Psoas muscle (tissue), 8 donors: Measurements from ENCODE around the gene KIRREL3. TPM values are rescaled to one million over a fixed set of nuclear protein-coding genes. Genes with fewer than 3 reads are reported as not detected.
"Not testable (repeated sequence)": the region's sequence is repeated elsewhere in the genome, so short reads cannot be mapped to it uniquely, and the experiment has no call there.

Experiments
- ATAC-seq, 4 donors: fragments of 200-7000 bp; cut with Tn5 transposase; one replicate each; pipeline ENCODE4 v1.9.1; 2020; ENCODE audit warnings: moderate library complexity in 3 of 4, mild to moderate bottlenecking in 2 of 4
- DNase-seq, 2 donors: peaks; one replicate each; pipeline ENCODE4 v3.0.0-alpha.2; 2020
- H3K27ac ChIP-seq: fragments of 200-600 bp; one replicate; pipeline ENCODE4 v1.8.0; 2022
- H3K27me3 ChIP-seq, 3 donors: fragments of 200-600 bp in 1 of 3; one replicate each; pipeline versions ENCODE4 v1.6.1 to v1.8.0; 2013 to 2022; ENCODE audit warnings: low read length in 2 of 3, mild to moderate bottlenecking in 2 of 3, moderate library complexity in 1 of 3; ENCODE audit not compliant: insufficient read depth in 3 of 3
- H3K36me3 ChIP-seq, 2 donors: fragments of 200-600 bp in 1 of 2; one replicate each; pipeline versions ENCODE4 v1.6.1 to v1.8.0; 2013 to 2022; ENCODE audit warnings: low read depth in 1 of 2, mild to moderate bottlenecking in 1 of 2, moderate library complexity in 1 of 2; ENCODE audit not compliant: insufficient read depth in 1 of 2
- H3K4me1 ChIP-seq: fragments of 200-600 bp; one replicate; pipeline ENCODE4 v1.8.0; 2022
- H3K4me3 ChIP-seq: fragments of 200-600 bp; one replicate; pipeline ENCODE4 v1.8.0; 2022; ENCODE audit warnings: mild to moderate bottlenecking
- H3K9me3 ChIP-seq: fragments of 200-600 bp; one replicate; pipeline ENCODE4 v1.8.0; 2022
- whole genome bisulfite sequencing, 3 donors: extraction: QIAGEN DNeasy Blood & Tissue Kit; methylation state at CpG; one replicate each; pipeline versions ENCODE4 v1.1.6 to v1.1.7; 2013; 5-methylcytosine and 5-hydroxymethylcytosine counted together
- intact Hi-C, 2 donors: fragments of 100-400 bp; cut with DNase I; formaldehyde crosslinking; loops; one replicate each; pipeline versions ENCODE4 v1.11.0 to v1.14.2; 2022
- polyA plus RNA-seq, 3 donors: library from polyadenylated mRNA; stranded (reverse); fragments of 200-250 nt; gene quantifications; one replicate each; pipeline ENCODE4 v1.2.3, GENCODE V29; 2013
- total RNA-seq, 4 donors: library from RNA; stranded (reverse); fragmentation: NEBNext Ultra II Directional in 2 of 4; extraction: Animal tissue kit (Norgen Biotek cat#: 25700) in 2 of 4; gene quantifications; one replicate each; pipeline versions ENCODE4 v1.2.1 to v1.2.4, GENCODE V29; 2021 to 2023
- TF ChIP-seq, protein P1 (sequence below): fragments of 200-600 bp; IDR thresholded peaks from one replicate; pipeline ENCODE4 v1.8.0; 2022; ENCODE audit warnings: antibody characterized with exemption
- donor health status: healthy with polysubstance abuse.
- donor health status: DM: no; HTN: no; CAD: no; lungs with moderate emphysema.
- donor health status: Bipolar disorder and iron deficiency.
- donor health status: healthy.
- donor health status: DM: yes; HTN: yes; CAD: no.
- donor health status: DM: no; HTN: no; CAD: no.
- donor health status: DM: no; HTN: no; CAD: no.
- donor health status: DM: yes; HTN: yes; CAD: no.

The KIRREL3 gene
- total and polyA plus RNA-seq, 7 donors, result 0.04 TPM; not detected in 6

DNA sequence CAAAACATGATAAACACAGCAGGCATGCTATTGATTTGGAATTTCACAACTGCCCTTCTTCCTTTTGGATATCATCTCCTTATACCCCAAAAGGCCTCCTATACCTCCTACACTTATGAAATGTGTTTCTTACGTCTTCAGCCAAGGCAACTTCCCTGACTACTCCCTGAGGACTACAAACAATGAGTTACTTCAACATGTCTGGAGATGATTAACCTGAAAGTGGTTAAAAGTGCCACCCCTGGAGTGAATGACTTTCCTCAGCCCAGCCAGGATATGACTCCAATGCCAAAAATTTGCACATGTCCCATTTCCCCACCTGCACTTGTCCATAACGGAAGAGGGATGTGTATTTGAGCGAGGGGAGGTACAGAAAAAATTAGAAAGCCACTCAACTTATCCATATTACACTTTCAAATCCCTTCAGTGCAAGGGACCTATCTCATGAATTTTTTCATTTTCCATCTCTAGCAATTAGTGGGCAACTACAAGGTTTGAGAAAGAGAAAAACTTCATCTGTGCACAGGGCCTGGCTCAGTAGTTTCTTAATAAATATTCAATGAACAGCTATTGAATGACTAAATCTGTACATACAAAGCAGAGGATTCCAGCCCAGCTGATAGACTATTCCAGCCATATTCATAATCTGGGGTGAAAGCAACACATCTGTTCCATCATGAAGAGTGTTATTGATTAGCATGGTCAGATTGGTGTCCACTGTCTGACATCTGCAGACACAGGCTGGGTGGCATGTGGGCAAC is 36.8 kb downstream of the KIRREL3 start:
- Histone ChIP-seq H3K27ac (no peak overlapping the region), H3K27me3 (peaks cover 0 to 6% (median 2%) of the 10 kb centered on the region in 3 donors), H3K4me3 (no peak overlapping the region), H3K4me1 (no peaks in the 10 kb centered on the region), H3K9me3 (no peaks in the 10 kb centered on the region), H3K36me3 (no peaks in the 10 kb centered on the region)
- WGBS, 3 donors, result 54 to 65% (median 59%) methylated on average over 3 of the region's 3 CpGs
- no peak for DNase-seq
- TF ChIP-seq, protein P1, sequence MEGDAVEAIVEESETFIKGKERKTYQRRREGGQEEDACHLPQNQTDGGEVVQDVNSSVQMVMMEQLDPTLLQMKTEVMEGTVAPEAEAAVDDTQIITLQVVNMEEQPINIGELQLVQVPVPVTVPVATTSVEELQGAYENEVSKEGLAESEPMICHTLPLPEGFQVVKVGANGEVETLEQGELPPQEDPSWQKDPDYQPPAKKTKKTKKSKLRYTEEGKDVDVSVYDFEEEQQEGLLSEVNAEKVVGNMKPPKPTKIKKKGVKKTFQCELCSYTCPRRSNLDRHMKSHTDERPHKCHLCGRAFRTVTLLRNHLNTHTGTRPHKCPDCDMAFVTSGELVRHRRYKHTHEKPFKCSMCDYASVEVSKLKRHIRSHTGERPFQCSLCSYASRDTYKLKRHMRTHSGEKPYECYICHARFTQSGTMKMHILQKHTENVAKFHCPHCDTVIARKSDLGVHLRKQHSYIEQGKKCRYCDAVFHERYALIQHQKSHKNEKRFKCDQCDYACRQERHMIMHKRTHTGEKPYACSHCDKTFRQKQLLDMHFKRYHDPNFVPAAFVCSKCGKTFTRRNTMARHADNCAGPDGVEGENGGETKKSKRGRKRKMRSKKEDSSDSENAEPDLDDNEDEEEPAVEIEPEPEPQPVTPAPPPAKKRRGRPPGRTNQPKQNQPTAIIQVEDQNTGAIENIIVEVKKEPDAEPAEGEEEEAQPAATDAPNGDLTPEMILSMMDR, result no peak
- ATAC-seq, result no peak
- intact Hi-C loops, result no loop called here

DNA sequence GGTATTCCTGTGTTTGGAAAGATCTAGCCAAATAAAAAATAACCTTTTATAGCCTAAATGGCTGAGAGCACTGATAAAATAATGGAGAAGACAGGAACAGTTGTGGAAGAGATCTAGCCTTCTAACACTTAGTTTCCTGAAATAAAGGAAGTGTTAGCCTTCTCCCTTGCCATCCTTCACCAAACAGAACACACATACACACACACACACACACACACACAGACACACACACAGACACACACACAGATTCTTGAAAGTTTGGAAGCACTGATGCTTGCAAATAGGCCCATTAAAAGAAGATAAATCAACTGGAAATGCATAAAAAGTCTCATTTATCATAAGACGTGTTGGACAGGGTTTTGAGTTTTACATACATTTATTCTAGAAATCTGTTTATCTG is 37.5 kb downstream of the KIRREL3 start:
- intact Hi-C loops, result no loop called here
- TF ChIP-seq, protein P1, result no peak
- no peaks in the 10 kb centered on the region for H3K36me3 ChIP-seq
- no peaks in the 10 kb centered on the region for H3K4me1 ChIP-seq
- WGBS, 3 donors, result 0 to 59% (median 28%) methylated on average over 1 of the region's 1 CpG
- no peak for ATAC-seq
- DNase-seq, result no peak
- no peaks in the 10 kb centered on the region for H3K9me3 ChIP-seq
- no peak overlapping the region for H3K27ac ChIP-seq
- H3K27me3 ChIP-seq, result peaks cover 0 to 6% (median 2%) of the 10 kb centered on the region in 3 donors
- no peak overlapping the region for H3K4me3 ChIP-seq

DNA sequence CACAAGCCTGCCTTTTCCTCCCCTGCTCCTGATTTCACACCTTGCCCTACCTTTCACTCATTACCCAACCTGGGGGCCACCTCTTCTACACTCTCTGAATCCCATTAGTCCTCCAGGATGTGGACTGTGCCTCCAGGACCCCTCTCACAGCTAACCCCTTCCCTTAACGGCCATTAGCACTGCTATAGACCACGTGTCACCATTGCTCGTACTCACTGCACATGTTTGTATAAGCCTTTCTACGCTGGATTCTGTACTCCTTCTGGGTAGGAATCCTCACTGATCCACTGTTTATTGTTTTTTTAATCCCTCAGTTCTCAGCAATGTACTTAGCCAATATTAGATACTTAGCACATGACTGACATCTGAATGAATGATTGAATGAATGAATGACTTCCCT is 40.9 kb downstream of the KIRREL3 start:
- TF ChIP-seq, protein P1, result no peak
- WGBS, 3 donors, result 78 to 89% (median 85%) methylated on average over 4 of the region's 4 CpGs
- no peak for DNase-seq
- Histone ChIP-seq H3K36me3 (no peaks in the 10 kb centered on the region), H3K27me3 (no peaks in the 10 kb centered on the region), H3K4me3 (no peak overlapping the region), H3K4me1 (no peaks in the 10 kb centered on the region), H3K27ac (no peak overlapping the region), H3K9me3 (no peaks in the 10 kb centered on the region)
- ATAC-seq, result no peak
- intact Hi-C loops, result no loop called here

DNA sequence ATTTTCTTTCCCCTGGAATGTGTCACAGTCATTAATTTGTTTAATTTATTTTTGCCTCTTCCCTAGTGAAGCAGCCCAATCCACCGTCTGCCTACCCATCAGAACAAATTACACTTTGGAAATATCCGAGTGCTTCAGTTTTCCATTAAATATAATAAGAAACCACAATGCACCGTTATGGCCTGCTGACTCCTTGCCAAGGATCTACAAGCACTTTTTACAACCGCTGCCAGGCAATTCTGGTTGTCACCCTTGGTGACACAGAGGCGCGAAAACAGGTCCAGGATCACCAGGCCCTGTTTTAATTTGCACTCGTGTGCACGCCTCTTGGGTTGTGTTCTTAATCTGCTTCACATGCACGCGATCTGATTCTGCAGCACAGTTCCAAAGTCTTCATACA is 43.9 kb downstream of the KIRREL3 start:
- intact Hi-C loops, result no loop called here
- DNase-seq (no peak), ATAC-seq (no peak)
- 74 to 77% (median 74%) methylated on average over 10 of the region's 10 CpGs for WGBS, 3 donors
- H3K36me3 ChIP-seq, result no peaks in the 10 kb centered on the region
- no peaks in the 10 kb centered on the region for H3K4me1 ChIP-seq
- TF ChIP-seq, protein P1, result no peak
- no peak overlapping the region for H3K4me3 ChIP-seq
- H3K9me3 ChIP-seq, result no peaks in the 10 kb centered on the region
- no peak overlapping the region for H3K27ac ChIP-seq
- no peaks in the 10 kb centered on the region for H3K27me3 ChIP-seq

DNA sequence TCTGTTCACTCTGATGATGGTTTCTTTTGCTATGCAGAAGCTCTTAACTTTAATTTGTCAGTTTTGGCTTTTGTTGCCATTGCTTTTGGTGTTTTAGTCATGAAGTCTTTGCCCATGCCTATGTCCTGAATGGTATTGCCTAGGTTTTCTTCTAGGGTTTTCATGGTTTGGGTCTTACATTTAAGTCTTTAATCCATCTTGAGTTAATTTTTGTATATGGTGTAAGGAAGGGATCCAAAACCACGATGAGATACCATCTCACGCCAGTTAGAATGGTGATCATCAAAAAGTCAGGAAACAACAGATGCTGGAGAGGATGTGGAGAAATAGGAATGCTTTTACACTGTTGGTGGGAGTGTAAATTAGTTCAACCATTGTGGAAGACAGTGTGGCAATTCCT is 48.0 kb downstream of the KIRREL3 start:
- H3K4me1 ChIP-seq, H3K27me3 ChIP-seq, ATAC-seq, H3K9me3 ChIP-seq, intact Hi-C loops, H3K27ac ChIP-seq, H3K4me3 ChIP-seq, H3K36me3 ChIP-seq, DNase-seq: not testable (repeated sequence)
- WGBS, 3 donors, result 76 to 86% (median 82%) methylated on average over 2 of the region's 2 CpGs
